Activated CD4-positive, alpha-beta T cell treated with anti-CD3 and anti-CD28 coated beads, Interleukin-2, amount 50 U/mL, for 48 hours (primary cell): ENCODE results near the gene TNRC18.
A peak's percentile ranks its signal among the peaks of the same experiment; 100 is the strongest.

Experiments used
- DNase-seq, 2 experiments: peaks; one replicate each; pipeline ENCODE4 v3.0.0-alpha.2; 2020

The TNRC18 gene

GRCh38 chr7:5403442-5403841, 20.2 kb downstream of the TNRC18 start:
- no peak for DNase-seq

GRCh38 chr7:5397736-5398135, 25.9 kb downstream of the TNRC18 start:
- DNase-seq = no peak

GRCh38 chr7:5396999-5397663, 26.5 kb downstream of the TNRC18 start:
- peak; percentile 88 to 91 for DNase-seq

- DNase-seq = peak; percentile 56 to 71
Observed at GRCh38 chr7:5396542-5396941, 27.1 kb downstream of the TNRC18 start.

- no peak for DNase-seq
Observed at GRCh38 chr7:5395246-5395645, 28.4 kb downstream of the TNRC18 start.

- DNase-seq = no peak
Observed at GRCh38 chr7:5394264-5395105, 29.1 kb downstream of the TNRC18 start.

- DNase-seq = no peak
Observed at GRCh38 chr7:5393748-5394147, 29.9 kb downstream of the TNRC18 start.

- no peak for DNase-seq
Observed at GRCh38 chr7:5393328-5393727, 30.3 kb downstream of the TNRC18 start.

GRCh38 chr7:5390918-5391317, 32.7 kb downstream of the TNRC18 start:
- DNase-seq = no peak

- DNase-seq = no peak
Observed at GRCh38 chr7:5388905-5389433, 34.7 kb downstream of the TNRC18 start.

- no peak for DNase-seq
Observed at GRCh38 chr7:5388273-5388901, 35.2 kb downstream of the TNRC18 start.

GRCh38 chr7:5387711-5388245, 35.9 kb downstream of the TNRC18 start:
- DNase-seq = no peak

GRCh38 chr7:5384618-5385017, 39.0 kb downstream of the TNRC18 start:
- no peak for DNase-seq

- DNase-seq = no peak
Observed at GRCh38 chr7:5383314-5384098, 40.1 kb downstream of the TNRC18 start.

GRCh38 chr7:5382281-5382892, 41.2 kb downstream of the TNRC18 start:
- no peak for DNase-seq

GRCh38 chr7:5381071-5381772, 42.4 kb downstream of the TNRC18 start:
- no peak for DNase-seq

- no peak for DNase-seq
Observed at GRCh38 chr7:5380350-5381070, 43.1 kb downstream of the TNRC18 start.

GRCh38 chr7:5379546-5379945, 44.1 kb downstream of the TNRC18 start:
- DNase-seq = no peak

- DNase-seq = no peak
Observed at GRCh38 chr7:5377816-5378215, 45.8 kb downstream of the TNRC18 start.

- no peak for DNase-seq
Observed at GRCh38 chr7:5377279-5377678, 46.4 kb downstream of the TNRC18 start.

- DNase-seq = no peak
Observed at GRCh38 chr7:5375925-5376324, 47.7 kb downstream of the TNRC18 start.
